NCI-H345 treated with DMSO at 0.1 percent for 48 hours (cell line): ENCODE measurements around the gene PIK3C3.
"Not testable (repeated sequence)": the region's sequence is repeated elsewhere in the genome, so short reads cannot be mapped to it uniquely, and the experiment has no call there.

ENCODE experiments used
- DNase-seq: peaks from one replicate; lab custom pipeline; 2025; ENCODE audit not compliant: unreplicated experiment; lab: John Stamatoyannopoulos, UW

Gene PIK3C3

DNA sequence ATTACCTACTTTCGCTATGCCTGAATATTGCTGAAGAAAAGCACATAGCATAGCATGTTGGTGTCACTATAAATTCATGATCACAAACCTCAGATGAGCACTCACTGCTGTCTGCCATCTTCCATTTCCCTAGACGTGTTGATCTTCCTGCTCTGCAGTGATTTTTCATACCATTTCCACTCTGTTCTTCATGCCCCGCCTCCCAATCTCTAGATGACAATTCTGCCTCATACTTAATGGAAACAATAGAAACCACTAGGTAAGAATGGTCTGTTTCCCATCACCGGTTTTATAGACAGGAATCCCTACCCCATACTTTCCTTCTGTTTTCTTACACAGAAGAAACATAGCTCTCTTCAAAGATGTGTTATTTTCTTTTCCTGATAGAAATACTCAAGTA, 63.8 kb downstream of the PIK3C3 start:
- DNase-seq = no peak

DNA sequence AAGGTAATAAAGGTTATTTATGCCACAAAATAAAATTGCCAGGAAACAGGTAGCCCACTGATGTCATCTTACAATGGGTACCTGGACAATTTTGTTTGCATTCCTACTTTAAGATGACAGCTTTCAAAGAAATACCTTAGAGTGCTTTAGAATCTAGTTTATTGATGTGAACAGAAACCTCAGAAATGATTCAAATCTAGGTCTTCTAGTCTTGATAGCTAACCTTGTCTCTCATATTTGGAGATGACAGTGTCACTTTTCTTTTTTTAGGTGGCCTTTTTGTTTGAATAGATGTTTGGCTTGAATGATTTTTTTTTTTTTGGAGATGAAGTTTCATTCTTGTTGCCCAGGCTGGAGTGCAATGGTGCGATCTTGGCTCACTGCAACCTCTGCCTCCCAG, 69.1 kb downstream of the PIK3C3 start:
- DNase-seq = no peak

DNA sequence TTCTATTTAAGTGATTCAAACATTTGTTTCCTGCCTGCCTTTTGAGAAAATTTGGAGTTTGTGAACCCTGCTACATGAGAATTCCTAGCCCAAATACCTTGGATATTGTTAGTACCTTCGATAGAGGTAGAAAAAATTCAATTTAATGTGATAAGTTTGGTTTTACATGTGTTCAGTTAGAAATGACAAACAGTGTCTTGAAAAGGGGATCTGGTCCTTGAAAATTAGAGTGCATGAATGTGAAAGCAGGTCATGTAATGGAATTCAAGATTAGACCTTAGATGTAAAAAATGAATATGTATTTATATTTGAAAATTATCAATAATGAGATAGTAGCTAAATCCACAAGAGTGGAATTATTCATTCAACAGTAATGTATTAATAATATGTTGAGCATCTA, 70.5 kb downstream of the PIK3C3 start:
- DNase-seq = no peak

DNA sequence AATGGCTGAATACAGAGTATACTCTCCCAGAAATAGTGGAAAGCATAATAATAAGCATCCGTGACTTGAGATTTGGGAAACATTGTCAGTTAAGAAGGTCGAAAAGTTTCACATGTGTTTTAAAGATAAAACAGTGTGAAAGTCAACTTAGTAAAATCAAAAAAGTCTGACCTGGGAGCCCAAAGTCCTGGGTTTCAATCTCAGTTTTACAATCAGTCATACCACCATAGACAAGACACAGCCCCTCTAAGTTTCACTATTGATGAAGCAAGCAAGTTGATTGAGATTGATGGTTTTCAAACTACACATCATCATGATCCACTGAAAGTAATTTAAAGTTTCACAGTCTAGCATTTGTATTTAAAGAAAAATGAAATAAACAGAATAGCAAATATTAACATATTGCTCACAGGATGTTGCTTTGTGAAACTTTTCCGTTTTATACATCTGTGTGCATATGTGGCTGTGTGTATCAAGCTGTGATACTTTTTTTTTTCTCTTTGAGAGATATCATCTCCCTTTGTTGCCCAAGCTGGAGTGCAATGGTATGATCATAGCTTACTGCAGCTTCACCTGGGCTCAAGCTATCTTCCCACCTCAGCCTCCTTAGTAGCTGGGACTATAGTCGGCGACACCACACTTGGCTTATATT, 71.1 kb downstream of the PIK3C3 start:
- no peak for DNase-seq

DNA sequence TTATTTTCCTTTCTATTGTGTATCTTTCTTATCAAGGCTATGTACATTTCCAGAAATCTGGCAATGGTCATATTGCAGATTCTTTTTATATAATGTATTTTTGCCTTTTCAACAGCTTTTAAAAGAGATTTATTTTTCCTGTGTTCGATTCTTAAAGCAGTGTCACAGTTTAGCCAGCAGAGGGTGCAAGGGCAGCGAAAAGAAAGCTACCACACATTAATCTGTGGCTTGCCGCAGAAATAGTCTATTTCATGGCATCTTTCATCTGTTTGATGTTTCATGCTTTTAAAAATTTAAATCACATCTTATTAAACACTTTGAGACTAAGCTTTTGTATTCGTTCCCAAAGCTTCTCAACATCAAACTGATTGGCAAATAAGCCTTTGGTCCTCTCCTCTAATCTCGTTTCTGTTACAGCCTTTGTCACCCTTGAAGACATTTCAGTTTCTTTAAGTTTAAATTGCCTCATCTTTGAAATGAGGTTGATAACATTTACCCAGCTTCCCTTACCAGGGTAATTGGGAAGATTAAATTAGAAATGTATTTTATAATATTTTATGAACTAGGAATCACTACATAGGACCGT, 73.3 kb downstream of the PIK3C3 start:
- DNase-seq = peak; percentile 15

DNA sequence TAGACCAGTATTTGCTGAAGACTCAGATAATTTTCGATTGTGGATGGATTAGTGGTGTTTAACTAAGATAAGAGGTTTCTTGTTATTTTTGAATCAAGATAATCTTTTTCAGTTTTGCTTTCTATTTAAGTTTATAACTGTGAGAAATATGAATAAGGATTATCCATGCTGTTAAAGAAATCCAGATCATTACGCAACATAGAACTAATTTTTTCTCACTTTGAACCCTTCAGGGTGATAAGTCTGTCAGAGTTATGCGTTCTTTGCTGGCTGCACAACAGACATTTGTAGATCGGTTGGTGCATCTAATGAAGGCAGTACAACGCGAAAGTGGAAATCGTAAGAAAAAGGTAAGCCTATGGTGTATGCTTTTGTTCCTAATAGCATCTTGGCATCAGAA, 74.1 kb downstream of the PIK3C3 start:
- DNase-seq = no peak

DNA sequence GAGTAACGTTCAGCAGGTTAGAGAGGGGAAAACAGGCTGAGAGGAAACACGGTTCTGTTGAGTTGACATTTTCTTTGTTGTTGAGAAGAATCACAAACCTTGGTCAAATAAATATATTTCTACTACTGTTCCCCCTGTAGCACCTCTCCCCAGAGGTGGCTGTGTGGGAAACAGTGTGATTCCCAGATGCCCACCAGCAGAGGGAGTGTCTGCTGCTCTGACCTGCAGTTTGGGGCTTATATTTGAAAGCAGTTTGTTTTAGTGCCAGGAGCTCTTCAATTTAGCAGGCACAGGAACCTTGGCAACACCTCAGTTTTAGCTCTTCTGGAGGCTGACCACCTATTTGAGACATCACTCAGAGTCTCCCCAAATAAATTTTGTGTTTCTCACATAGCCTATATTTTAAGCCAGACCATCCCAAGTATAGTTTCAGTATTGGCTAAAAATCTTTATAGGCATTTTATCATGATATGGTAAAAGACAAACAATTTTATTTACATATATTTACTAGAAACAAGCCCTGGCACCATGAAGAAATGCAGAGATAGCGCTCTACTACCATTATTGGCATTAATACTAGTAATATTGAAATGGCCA, 75.7 kb downstream of the PIK3C3 start:
- no peak for DNase-seq

DNA sequence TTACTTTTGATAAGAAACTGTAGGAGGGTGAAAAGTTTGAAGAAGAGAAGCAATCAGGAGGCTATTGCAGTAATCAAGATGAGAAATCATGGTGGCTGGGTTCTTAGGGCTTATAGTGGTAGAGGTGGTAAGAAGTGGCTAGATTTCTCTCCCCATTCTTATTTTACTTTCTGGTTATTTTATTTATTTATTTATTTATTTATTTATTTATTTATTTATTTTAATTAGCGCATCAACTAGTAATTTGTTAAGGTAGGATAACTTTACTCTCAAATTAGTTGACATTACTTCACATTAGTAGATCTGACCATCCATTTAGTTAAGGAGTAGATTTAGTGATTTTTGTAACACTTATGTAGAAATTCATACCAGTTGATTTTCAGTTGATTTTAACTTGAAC, 77.4 kb downstream of the PIK3C3 start:
- no peak for DNase-seq

DNA sequence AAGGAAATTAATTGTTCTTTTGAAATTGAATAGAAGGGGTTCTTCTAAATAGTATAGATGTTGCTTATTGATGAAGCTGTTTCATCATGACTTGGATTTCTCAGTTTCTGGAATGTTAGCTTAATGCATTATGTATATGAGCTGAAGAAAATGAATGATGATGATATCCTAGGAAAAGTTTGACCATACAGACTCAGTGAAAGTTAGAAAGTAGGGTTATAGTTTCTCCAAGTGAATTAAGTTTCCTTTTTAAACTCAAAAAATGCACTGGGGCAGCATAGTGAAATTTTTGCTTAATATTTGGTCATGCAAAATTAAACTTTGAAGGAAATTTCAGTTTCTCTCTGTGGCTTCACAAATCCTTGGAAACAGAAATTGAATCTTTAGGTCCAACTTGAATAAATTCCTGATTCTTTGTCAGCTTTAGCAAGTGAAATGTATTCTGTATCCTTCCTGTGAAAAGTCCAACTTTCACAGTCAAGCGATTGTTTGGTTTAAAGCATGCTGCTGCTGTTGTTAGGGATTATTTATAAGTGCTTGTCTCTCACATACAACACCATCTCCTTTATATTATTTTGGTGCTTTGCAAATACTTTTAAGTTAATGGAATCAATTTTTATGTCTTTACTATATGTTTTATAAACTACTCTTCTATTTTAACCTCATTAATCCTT, 78.2 kb downstream of the PIK3C3 start:
- DNase-seq = no peak

DNA sequence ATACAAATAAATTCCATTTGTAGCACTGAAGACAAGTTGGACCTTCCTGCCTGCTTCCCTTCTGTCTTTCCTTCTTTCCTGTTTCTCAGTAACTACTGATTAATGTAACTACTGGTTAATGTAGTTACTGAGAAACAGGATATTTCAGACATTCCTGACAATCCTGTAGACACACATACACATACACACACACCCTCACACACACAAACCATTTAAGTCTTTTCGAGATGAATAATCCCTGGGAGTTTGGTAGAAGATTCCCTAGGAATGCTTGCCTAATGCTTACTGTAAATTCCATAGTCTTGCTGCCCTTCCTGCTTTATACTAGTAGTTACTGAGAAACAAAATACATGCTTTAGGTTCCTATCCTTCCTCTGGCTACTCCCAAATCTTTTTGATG, 83.9 kb downstream of the PIK3C3 start:
- DNase-seq = no peak

DNA sequence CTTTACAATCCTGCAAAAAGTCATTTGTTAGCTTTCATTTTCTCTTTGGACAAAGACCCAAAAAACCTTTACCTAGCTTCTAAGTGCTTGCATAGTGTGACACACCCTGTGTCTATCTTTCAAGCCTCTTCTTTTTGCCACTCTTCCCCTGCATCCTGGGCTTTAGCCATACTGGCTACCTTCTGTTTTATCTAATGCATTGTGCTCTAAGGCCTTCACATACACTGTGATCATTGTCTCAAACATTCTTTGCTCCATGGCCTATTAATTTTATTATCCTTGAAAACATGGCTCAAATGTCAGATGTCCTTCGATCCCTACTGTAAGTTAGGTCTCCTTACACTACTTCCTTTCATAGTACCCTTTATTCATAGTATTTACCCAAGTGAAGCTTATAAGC, 84.4 kb downstream of the PIK3C3 start:
- no peak for DNase-seq

DNA sequence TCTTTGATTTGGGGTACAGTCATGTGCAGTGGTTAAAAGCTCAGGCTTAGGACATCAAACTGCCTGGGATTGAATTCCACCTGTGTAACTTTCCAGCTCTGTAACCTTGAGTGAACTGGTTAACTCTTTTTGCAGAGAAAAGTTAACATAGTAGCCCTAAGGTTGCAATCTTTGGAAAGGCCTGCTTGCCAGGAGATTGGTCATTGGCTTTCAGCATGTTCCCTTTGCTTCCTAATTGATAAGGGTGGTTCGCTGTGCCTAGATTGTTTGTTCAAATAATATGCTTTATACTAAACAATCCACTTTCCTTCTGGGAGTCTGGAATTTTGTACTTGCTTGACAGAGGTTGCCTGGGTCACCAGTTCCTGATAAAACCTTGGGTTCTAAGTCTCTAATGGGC, 86.8 kb downstream of the PIK3C3 start:
- no peak for DNase-seq

DNA sequence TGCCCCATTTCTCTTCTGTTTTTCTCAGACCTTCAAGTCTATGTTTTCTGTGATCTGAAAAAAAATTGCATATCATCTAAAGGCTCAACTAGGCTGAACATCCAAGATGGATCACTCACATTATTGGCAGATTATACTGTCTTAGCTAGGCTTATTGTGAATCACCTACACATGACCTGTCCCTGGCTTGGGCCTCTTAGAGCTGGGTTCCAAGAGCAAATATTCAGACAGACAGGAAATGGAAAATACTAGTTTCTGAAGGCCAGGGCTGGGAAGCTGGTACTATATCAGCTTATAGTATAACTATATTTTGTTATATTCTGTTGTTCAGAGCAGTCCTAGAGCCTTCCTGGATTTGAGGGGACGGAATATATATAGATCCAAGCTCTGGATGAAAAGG, 90.3 kb downstream of the PIK3C3 start:
- no peak for DNase-seq

DNA sequence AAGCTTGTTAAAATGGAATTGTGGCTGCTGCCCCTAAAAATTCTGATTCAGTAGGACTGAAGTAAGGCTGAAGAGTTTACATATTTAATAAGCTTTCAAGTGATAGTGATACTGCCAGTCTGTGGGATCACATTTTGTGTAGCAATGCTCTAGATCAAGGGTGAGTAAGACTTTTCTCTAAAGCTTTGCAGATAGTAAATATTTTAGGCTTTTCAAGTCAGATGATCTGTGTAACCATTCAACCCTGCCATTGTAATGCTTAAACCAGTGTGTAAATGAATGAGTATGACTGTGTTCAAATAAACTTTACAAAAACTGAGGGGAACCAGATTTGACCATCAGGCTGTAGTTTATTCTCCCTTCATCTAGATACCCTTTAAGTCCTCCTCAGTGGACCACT, 92.7 kb downstream of the PIK3C3 start:
- DNase-seq = no peak

DNA sequence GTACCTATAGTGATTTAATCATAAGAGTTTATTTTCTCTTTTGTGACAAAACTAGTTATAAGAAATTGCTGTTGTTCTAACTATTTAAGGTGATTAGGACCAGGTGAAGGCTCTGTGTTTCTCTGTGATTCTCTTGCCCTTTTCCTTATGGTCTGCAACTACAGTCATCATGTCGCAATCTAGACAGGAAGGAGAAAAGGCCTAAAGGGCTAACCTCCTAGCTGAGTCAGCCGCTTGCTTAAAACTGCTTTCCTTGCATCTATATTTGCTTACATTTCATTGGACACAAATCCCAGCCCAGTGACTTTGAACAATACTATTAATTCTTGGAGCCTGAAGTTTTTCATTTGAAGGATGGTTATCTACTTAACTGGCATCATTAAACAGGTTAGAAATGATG, 93.1 kb downstream of the PIK3C3 start:
- DNase-seq = no peak

DNA sequence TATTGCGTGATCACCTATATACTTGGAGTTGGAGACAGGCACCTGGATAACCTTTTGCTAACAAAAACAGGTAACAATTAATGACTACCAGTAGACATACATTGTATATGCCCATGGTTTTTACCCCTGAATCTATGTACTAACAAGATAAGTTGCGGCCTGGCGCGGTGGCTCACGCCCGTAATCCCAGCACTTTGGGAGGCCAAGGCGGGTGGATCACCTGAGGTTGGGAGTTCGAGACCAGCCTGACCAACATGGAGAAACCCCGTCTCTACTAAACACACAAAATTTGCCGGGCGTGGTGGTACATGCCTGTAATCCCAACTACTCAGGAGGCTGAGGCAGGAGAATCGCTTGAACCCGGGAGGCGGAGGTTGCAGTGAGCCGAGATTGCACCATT, 94.5 kb downstream of the PIK3C3 start:
- not testable (repeated sequence) for DNase-seq

DNA sequence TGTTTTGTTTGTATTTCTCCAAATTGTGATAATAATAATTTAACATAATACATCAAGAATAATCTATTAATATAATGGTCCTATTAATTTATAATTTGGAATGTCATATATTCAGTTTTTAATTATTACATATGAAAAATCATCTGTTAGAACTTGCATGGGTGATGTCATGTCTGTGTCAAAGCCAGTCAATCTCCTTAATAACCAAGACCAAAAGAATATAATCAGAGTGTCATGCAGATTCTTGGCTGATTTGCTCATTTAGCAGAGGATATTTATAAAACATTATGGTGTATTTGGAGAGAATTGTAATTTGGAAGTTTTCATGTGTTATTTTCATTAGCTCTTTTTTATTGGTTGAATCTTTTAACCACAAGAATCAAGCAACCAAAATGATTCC, 96.4 kb downstream of the PIK3C3 start:
- no peak for DNase-seq

DNA sequence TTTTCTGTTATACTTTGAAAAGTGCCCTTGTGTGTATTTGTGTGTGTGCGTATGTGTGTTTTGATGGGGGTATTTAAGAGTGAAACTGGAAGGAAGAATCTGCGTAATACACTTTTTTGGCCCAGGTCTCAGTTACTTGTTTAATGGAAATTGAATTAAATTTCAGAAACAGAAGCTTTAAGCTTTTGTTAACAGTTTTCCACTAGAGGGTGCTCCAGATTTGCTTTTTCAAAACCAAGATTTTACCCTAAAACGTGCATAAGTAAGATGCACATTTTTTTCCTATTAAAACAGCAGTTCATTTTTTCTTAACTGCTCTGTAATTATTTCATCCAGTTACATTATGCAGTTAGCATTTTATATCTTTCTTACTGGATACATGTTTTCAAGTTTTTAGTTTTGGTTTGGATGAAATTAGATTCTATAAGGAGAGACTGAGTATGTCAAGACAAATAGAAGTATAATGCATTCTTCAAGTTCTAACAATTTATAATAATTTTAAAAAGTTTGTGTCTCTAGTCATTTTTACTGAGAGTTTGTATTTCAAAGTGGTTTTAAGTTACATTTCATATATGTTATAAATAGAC, 97.2 kb downstream of the PIK3C3 start:
- DNase-seq = no peak

DNA sequence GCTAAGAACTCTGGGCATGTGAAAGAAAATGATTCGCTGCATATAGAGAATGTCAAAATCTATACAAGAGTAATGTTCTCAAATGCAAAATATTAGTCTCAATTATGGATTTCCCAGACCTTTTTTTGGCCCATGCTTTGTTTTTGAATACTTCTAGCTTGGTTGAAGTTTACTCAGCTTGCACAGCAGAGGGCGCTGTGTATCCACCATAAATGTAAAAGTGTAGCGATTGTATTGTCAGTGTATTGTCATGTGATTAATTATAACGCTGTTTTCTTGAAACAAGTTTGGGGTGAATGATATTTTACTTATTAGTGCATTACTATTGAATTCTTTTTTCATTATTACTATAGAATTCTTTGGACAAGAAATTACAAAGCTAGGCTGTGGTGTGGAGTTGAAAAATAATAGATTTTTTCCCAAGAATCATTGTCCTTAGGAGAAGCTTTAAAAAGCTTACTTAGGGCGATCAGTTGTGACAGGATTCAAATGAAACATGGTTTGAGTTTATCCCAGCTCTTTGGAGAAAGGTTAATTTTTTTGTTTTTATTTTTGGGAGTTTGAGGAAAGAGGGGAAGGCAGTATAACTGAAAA, 98.3 kb downstream of the PIK3C3 start:
- DNase-seq = peak; percentile 54

DNA sequence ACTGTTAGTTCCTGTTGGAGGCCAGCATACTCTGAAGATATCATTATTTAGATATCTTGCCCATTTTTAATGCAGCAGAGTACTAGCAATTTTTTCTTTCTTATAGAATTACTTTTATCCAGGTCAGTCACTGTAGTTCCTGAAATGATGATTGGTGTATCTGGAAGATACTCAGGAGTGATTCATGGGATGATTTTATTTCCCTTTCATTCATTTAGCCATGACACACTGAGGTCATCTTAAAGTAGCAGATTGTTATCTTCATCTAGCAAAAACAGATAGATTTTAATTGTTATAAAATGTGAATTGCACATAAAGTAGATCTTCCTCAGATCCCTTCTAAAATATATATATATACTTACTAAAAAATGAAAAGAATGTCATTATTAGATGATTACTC, 109.1 kb downstream of the PIK3C3 start:
- no peak for DNase-seq

DNA sequence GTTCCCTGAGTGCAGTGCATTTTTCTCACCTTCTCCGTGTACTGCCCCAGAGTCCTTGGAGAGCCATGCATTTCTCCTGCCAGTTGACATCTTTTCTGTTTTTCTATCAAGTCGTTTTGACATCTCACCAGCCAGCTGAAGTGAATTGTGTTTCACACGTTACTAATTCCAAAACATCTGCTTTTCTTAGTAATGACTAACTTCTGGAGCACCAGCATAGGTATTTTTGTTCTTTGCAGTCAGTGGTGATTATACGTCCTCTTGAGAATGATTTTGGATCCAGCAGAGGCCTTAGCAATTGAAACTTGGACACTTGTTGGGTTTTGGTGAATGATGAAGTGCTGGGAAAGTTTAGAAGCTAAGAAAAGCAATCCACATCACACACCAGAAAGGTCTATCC, 112.5 kb downstream of the PIK3C3 start:
- no peak for DNase-seq

DNA sequence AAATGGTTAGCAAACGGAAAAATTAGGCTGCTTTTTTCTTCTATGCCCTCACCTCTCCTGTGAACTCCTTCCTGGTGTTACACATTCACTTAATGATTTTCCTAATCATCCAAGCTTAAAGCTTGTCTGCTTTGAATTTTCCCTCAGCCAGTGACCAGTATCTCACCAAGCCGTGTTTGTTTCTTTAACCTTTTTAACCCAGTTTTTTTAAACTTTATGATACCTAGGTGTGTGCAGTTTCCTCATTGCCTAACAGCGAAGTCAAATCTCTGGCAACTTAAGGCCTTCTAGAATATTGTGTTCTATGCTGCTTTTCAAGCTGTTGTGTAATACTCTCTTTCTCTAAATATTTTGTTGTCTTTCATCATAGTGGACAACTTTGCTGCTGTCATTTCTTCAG, 113.0 kb downstream of the PIK3C3 start:
- no peak for DNase-seq
